Fibroblast of mammary gland (primary cell): ENCODE data around the gene ARHGAP26.

Source experiments
- DNase-seq: peaks from one replicate; pipeline ENCODE4 v3.0.0-alpha.2; 2010; ENCODE audit warnings: low read depth
- H3K4me3 ChIP-seq: 2 replicates; pipeline ENCODE4 v1.5.1; 2011; ENCODE audit warnings: low read depth, mild to moderate bottlenecking, low read length, moderate library complexity; ENCODE audit not compliant: control insufficient read depth
- TF ChIP-seq, protein P1 (sequence below): conservative IDR thresholded peaks from 2 replicates; pipeline ENCODE4 v1.5.1; 2011; ENCODE audit warnings: low read depth, low read length, inconsistent platforms; ENCODE audit not compliant: control insufficient read depth, insufficient read depth

The ARHGAP26 gene

DNA sequence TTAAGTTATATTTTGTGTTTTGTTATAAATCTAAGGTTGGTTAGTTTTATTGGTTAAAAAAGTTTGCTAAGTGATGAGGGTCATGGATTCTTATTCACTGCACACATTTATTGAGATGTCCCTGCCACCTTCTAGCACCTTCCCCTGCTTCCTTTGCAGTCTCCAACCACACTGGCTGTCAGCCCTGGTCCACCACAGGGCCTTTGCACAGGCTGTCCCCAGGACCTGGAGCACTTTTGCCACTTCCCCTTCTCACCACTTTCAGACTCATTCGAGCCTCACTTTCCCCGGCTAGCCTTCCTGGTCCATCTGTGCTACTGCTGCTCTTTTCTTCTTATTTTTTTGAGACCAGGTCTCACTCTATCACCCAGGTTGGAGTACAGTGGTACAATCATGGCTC, 45.3 kb downstream of the ARHGAP26 start:
- TF ChIP-seq, protein P1, sequence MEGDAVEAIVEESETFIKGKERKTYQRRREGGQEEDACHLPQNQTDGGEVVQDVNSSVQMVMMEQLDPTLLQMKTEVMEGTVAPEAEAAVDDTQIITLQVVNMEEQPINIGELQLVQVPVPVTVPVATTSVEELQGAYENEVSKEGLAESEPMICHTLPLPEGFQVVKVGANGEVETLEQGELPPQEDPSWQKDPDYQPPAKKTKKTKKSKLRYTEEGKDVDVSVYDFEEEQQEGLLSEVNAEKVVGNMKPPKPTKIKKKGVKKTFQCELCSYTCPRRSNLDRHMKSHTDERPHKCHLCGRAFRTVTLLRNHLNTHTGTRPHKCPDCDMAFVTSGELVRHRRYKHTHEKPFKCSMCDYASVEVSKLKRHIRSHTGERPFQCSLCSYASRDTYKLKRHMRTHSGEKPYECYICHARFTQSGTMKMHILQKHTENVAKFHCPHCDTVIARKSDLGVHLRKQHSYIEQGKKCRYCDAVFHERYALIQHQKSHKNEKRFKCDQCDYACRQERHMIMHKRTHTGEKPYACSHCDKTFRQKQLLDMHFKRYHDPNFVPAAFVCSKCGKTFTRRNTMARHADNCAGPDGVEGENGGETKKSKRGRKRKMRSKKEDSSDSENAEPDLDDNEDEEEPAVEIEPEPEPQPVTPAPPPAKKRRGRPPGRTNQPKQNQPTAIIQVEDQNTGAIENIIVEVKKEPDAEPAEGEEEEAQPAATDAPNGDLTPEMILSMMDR = no peak
- H3K4me3 ChIP-seq = no peak overlapping the region
- DNase-seq = no peak

- peak; percentile 72 for DNase-seq
- TF ChIP-seq, protein P1 = no peak
- H3K4me3 ChIP-seq = no peak overlapping the region
These were observed 46.6 kb downstream of the ARHGAP26 start for GRCh38 chr5:142816531-142817430.

GRCh38 chr5:142817949-142818431, 47.8 kb downstream of the ARHGAP26 start:
- TF ChIP-seq, protein P1 = no peak
- no peak for DNase-seq
- H3K4me3 ChIP-seq = no peak overlapping the region

DNA sequence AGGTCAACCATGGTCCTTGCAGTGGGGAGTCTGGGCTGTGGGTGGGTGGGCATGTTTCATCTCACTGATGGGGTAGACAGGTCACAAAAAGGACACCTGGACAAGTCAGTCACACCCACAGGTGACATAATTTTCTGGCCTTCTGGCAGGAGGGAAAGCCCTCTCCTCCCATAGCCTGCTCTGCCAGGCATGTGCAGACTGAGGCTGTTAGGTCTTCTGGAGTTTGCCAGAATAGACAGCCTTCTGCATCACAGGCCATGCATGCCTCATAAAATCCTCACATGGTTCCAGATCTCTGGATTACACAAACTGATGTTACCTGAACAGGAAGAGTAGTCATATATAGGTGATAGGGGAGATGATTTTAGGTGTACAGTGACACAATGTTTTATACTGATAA, 49.1 kb downstream of the ARHGAP26 start:
- peak; percentile 44 for DNase-seq
- no peak overlapping the region for H3K4me3 ChIP-seq
- TF ChIP-seq, protein P1 = no peak

- DNase-seq = peak; percentile 79
- H3K4me3 ChIP-seq = no peak overlapping the region
- TF ChIP-seq, protein P1 = no peak
These were observed 49.6 kb downstream of the ARHGAP26 start for GRCh38 chr5:142819825-142820224.

GRCh38 chr5:142820447-142820846, 50.3 kb downstream of the ARHGAP26 start:
- H3K4me3 ChIP-seq = no peak overlapping the region

More at GRCh38 chr5:142820447-142820846, 50.3 kb downstream of the ARHGAP26 start:
- TF ChIP-seq, protein P1 = no peak
- no peak for DNase-seq
